ENCODE measurements around the gene TULP3.

DNA sequence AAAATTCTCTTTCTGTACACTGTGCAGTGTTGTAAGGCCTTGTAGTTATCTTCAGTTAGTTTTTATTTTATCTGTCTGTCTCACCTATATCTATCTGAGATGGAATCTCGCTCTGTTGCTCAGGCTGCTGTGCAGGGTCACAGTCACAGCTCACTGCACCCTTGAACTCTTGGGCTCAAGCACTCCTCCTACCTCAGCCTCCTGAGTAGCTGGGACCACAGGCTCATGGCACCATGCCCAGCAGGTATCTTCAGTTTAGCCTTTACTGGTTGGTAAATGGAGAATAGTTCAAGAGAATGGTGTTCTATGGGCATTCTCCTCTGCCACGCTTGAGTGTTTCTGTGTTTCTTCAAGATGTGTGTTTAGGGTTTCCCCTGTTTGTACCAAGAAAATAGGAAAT lies 13.6 kb downstream of the TULP3 start:
- TF ChIP-seq POLR2AphosphoS5 (IDR thresholded peaks at IDR 0.05) (no peak), POLR2A (IDR thresholded peaks at IDR 0.05) (no peak)
- TF ChIP-seq, protein P1, sequence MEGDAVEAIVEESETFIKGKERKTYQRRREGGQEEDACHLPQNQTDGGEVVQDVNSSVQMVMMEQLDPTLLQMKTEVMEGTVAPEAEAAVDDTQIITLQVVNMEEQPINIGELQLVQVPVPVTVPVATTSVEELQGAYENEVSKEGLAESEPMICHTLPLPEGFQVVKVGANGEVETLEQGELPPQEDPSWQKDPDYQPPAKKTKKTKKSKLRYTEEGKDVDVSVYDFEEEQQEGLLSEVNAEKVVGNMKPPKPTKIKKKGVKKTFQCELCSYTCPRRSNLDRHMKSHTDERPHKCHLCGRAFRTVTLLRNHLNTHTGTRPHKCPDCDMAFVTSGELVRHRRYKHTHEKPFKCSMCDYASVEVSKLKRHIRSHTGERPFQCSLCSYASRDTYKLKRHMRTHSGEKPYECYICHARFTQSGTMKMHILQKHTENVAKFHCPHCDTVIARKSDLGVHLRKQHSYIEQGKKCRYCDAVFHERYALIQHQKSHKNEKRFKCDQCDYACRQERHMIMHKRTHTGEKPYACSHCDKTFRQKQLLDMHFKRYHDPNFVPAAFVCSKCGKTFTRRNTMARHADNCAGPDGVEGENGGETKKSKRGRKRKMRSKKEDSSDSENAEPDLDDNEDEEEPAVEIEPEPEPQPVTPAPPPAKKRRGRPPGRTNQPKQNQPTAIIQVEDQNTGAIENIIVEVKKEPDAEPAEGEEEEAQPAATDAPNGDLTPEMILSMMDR (IDR thresholded peaks at IDR 0.05 in 8 of 11, conservative IDR thresholded peaks at IDR 0.05 in 3 of 11), result no peak

Measured in spleen (tissue), 7 donors.